OCI-LY3 (cell line): Measurements from ENCODE around the gene NCF4.

Experiments
- H2AFZ ChIP-seq: fragments of 200-600, 300-600 bp; shearing (Covaris generic); 2 replicates; pipeline ENCODE4 v1.6.0; 2014; ENCODE audit warnings: antibody characterized with exemption, low read depth, low read length
- H3K27ac ChIP-seq: fragments of 200-600, 300-600 bp; sonication (generic); 2 replicates; pipeline ENCODE4 v1.5.1; 2014; ENCODE audit warnings: mild to moderate bottlenecking, low read length, moderate library complexity, mixed read lengths
- H3K27me3 ChIP-seq: fragments of 200-600, 300-600 bp; sonication (generic); 2 replicates; pipeline ENCODE4 v1.6.1; 2014; ENCODE audit warnings: low read depth, low read length, mixed read lengths
- H3K36me3 ChIP-seq: fragments of 200-600, 300-600 bp; sonication (generic); replicated peaks from 2 replicates; pipeline ENCODE3; 2014; ENCODE audit warnings: low read depth, low read length, mixed read lengths
- H3K4me1 ChIP-seq: fragments of 300-600, 200-600 bp; sonication (generic); 2 replicates; pipeline ENCODE4 v1.6.1; 2014; ENCODE audit warnings: low read length, mixed read lengths
- H3K4me2 ChIP-seq: fragments of 200-600, 300-600 bp; sonication (generic); 2 replicates; pipeline ENCODE4 v1.6.1; 2014; ENCODE audit warnings: low read length, mixed read lengths
- H3K4me3 ChIP-seq: fragments of 300-600, 200-600 bp; sonication (generic); 2 replicates; pipeline ENCODE4 v1.5.1; 2014; ENCODE audit warnings: antibody characterized with exemption, mild to moderate bottlenecking, low read length, moderate library complexity
- H3K79me2 ChIP-seq: fragments of 300-600, 200-600 bp; shearing (Covaris generic); 2 replicates; pipeline ENCODE4 v1.6.1; 2014; ENCODE audit warnings: mild to moderate bottlenecking, low read length, mixed read lengths
- H3K9ac ChIP-seq: fragments of 300-600, 200-600 bp; shearing (Covaris generic); 2 replicates; pipeline ENCODE4 v1.6.0; 2014; ENCODE audit warnings: mild to moderate bottlenecking, low read length, moderate library complexity
- H3K9me3 ChIP-seq: fragments of 200-600, 300-600 bp; shearing (Covaris generic); 2 replicates; pipeline ENCODE4 v1.6.1; 2014; ENCODE audit warnings: low read length, mixed read lengths; ENCODE audit not compliant: insufficient read depth
- H4K20me1 ChIP-seq: fragments of 200-600, 300-600 bp; sonication (generic); 2 replicates; pipeline ENCODE4 v1.6.1; 2016; ENCODE audit warnings: low read length, mixed read lengths; ENCODE audit not compliant: insufficient read depth
- CTCF ChIP-seq: fragments of 200-600, 300-600 bp; sonication (generic); IDR thresholded peaks from 2 replicates; pipeline ENCODE4 v1.5.1; 2014; ENCODE audit warnings: antibody characterized with exemption, low read length, low read depth
- EZH2phosphoT487 ChIP-seq: fragments of 200-600 bp; shearing (Covaris generic); IDR thresholded peaks from 2 replicates; pipeline ENCODE4 v1.6.1; 2018; ENCODE audit warnings: antibody characterized with exemption, mixed run types, low read depth

Gene NCF4

GRCh38 chr22:36918586-36919284 is 57.9 kb downstream of the NCF4 start:
- Histone ChIP-seq H3K9ac (no peak overlapping the region), H2AFZ (no peak overlapping the region), H3K4me2 (peak overlapping the region; percentile 14; the same call in 1 of the 2 replicates)

GRCh38 chr22:36921309-36922104 is 60.7 kb downstream of the NCF4 start:
- Histone ChIP-seq H3K4me3 (peak overlapping the region; percentile 75), H3K36me3 (peaks cover 87% of the 10 kb centered on the region), H4K20me1 (peaks cover 39% of the 10 kb centered on the region), H3K27ac (peak overlapping the region; percentile 86), H3K9ac (peak overlapping the region; percentile 78), H3K4me2 (peak overlapping the region; percentile 99), H3K4me1 (peaks cover 60% of the 10 kb centered on the region), H3K9me3 (peaks cover 9% of the 10 kb centered on the region; the same call in 1 of the 2 replicates), H2AFZ (no peak overlapping the region), H3K27me3 (no peaks in the 10 kb centered on the region), H3K79me2 (peaks cover 90% of the 10 kb centered on the region)
- TF ChIP-seq CTCF, result no peak
- TF ChIP-seq EZH2phosphoT487, result no peak

More at GRCh38 chr22:36918586-36919284, 57.9 kb downstream of the NCF4 start:
- peaks cover 71% of the 10 kb centered on the region for H3K36me3 ChIP-seq
- H3K79me2 ChIP-seq, result peaks cover 100% of the 10 kb centered on the region
- peak overlapping the region; percentile 27 for H3K27ac ChIP-seq
- H3K27me3 ChIP-seq, result no peaks in the 10 kb centered on the region
- H3K4me3 ChIP-seq, result no peak overlapping the region
- peaks cover 40% of the 10 kb centered on the region for H4K20me1 ChIP-seq
- TF ChIP-seq CTCF (no peak), EZH2phosphoT487 (no peak)
- H3K4me1 ChIP-seq, result peaks cover 67% of the 10 kb centered on the region
- H3K9me3 ChIP-seq, result peaks cover 9% of the 10 kb centered on the region; the same call in 1 of the 2 replicates

GRCh38 chr22:36922105-36922608 is 61.4 kb downstream of the NCF4 start:
- Histone ChIP-seq H3K79me2 (peaks cover 87% of the 10 kb centered on the region), H3K36me3 (peaks cover 88% of the 10 kb centered on the region), H3K9ac (peak overlapping the region; percentile 78; the same call in 1 of the 2 replicates), H3K4me3 (peak overlapping the region; percentile 75), H3K4me1 (peaks cover 54% of the 10 kb centered on the region), H3K4me2 (peak overlapping the region; percentile 99), H3K9me3 (peaks cover 9% of the 10 kb centered on the region; the same call in 1 of the 2 replicates), H4K20me1 (peaks cover 39% of the 10 kb centered on the region), H3K27ac (peak overlapping the region; percentile 86), H2AFZ (no peak overlapping the region), H3K27me3 (no peaks in the 10 kb centered on the region)
- TF ChIP-seq EZH2phosphoT487, result no peak
- no peak for TF ChIP-seq CTCF

- H3K27ac ChIP-seq, result peak overlapping the region; percentile 86
- no peak overlapping the region for H3K4me3 ChIP-seq
- peaks cover 9% of the 10 kb centered on the region; the same call in 1 of the 2 replicates for H3K9me3 ChIP-seq
- H3K4me2 ChIP-seq, result no peak overlapping the region
- no peak overlapping the region for H2AFZ ChIP-seq
- peaks cover 90% of the 10 kb centered on the region for H3K36me3 ChIP-seq
- no peaks in the 10 kb centered on the region for H3K27me3 ChIP-seq
- peaks cover 36% of the 10 kb centered on the region; the same call in 1 of the 2 replicates for H4K20me1 ChIP-seq
- H3K4me1 ChIP-seq, result peaks cover 48% of the 10 kb centered on the region
- no peak overlapping the region for H3K9ac ChIP-seq
- peaks cover 85% of the 10 kb centered on the region for H3K79me2 ChIP-seq
- TF ChIP-seq EZH2phosphoT487 (no peak), CTCF (no peak)
These were observed 61.9 kb downstream of the NCF4 start for GRCh38 chr22:36922711-36923110.
